GM13976 (cell line): ENCODE measurements around the gene ZDHHC7.
"Not testable (repeated sequence)": the region's sequence is repeated elsewhere in the genome, so short reads cannot be mapped to it uniquely, and the experiment has no call there.

ENCODE experiments used
- DNase-seq: peaks from one replicate; pipeline ENCODE4 v3.0.0; 2012; ENCODE audit warnings: low spot score
- CTCF ChIP-seq: IDR thresholded peaks from 2 replicates; pipeline ENCODE4 v1.5.1; 2012; ENCODE audit warnings: borderline replicate concordance, mild to moderate bottlenecking; ENCODE audit not compliant: insufficient read depth; ENCODE audit errors: extremely low read depth, missing control alignments, control extremely low read depth
- in situ Hi-C: fragments of 300-500 bp; cut with MboI; formaldehyde crosslinking; loops from one replicate; pipeline ENCODE4 v1.12.0; 2022; ENCODE audit warnings: low sequenced_read_pairs, mixed read lengths, inconsistent platforms; ENCODE audit not compliant: unreplicated experiment

Gene ZDHHC7

DNA sequence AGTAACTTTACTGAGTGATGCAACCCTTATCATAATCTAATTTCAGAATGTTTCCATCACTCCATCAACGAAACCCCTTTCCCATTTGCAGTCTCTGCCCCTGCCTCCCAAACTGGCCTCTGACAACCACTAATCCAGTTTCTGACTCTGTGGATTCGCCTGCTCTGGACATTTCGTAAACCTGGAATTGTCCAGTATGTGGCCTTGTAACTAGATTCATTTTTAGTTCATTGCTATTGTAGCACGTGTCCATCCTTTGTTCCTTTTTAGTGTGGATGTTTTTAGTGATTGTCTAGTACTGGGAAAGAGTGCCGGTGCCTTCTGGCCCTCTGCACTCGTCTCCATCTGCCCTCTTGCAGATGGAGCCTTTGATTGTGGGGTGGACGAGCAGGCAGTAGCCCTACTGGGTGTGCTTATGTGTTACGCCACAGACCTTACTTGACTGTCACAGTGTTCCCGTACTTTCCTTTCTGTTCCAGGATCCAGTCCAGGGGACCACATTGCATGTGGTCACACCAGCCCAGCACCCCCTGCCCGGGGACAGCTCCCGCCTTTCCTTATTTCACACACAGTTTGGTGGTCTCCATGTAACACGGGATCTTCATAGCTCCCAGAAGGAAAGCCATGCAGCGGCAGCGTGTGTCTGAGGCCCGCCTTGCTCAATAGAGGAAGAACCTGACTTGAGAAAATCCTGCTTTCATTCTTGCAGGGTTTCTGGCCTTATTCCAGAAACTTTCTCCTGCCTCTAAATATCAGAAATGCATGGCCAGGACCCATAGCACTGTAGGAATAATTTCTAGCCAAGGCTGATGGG is 25.1 kb upstream of the ZDHHC7 start:
- in situ Hi-C loops: no loop called here
- no peak for TF ChIP-seq CTCF
- no peak for DNase-seq

- no peak for TF ChIP-seq CTCF
- DNase-seq: no peak
- in situ Hi-C loops: no loop called here
Measured at GRCh38 chr16:85034591-85035433, 23.5 kb upstream of the ZDHHC7 start.

GRCh38 chr16:85033171-85033570 is 21.8 kb upstream of the ZDHHC7 start:
- in situ Hi-C loops: no loop called here

DNA sequence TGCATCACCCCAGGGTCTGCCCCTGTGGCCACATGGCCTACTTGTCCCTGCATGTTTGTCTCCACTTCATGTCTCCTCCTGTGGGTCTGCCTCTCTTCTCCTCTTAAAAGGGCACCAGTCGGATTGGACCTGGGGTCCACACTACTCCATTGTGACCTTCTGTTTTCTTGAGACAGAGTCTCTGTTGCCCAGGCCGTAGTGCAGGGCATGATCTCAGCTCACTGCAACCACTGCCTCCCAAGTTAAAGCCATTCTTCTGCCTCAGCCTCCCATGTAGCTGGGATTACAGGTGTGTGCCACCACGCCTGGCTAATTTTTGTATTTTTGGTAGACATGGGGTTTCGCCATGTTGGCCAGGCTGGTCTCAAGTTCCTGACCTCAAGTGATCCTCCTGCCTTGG is 20.9 kb upstream of the ZDHHC7 start:
- DNase-seq, in situ Hi-C loops: not testable (repeated sequence)

More at GRCh38 chr16:85033171-85033570, 21.8 kb upstream of the ZDHHC7 start:
- no peak for DNase-seq
- no peak for TF ChIP-seq CTCF

GRCh38 chr16:85031451-85031850 is 20.1 kb upstream of the ZDHHC7 start:
- TF ChIP-seq CTCF: no peak
- in situ Hi-C loops: no loop called here
- DNase-seq: no peak

GRCh38 chr16:85029981-85030401 is 18.7 kb upstream of the ZDHHC7 start:
- in situ Hi-C loops: no loop called here
- DNase-seq: no peak
- TF ChIP-seq CTCF: no peak

GRCh38 chr16:85029408-85029784 is 18.1 kb upstream of the ZDHHC7 start:
- in situ Hi-C loops: no loop called here
- no peak for TF ChIP-seq CTCF
- DNase-seq: peak; percentile 81
